HL-60 (cell line): ENCODE data around the gene KIAA0930.

Source experiments
- CTCF ChIP-seq: IDR thresholded peaks from one replicate; pipeline ENCODE4 v1.5.1; 2011; ENCODE audit warnings: low read length, control low read depth, inconsistent platforms; ENCODE audit not compliant: insufficient read depth
- GABPA ChIP-seq: IDR thresholded peaks from 2 replicates; pipeline ENCODE4 v1.6.1; 2012; ENCODE audit warnings: low read depth
- POLR2AphosphoS5 ChIP-seq: IDR thresholded peaks from 2 replicates; pipeline ENCODE4 v1.6.1; 2012; ENCODE audit warnings: low read depth
- REST ChIP-seq: IDR thresholded peaks from 2 replicates; pipeline ENCODE4 v1.6.1; 2012; ENCODE audit warnings: low read depth; ENCODE audit not compliant: insufficient replicate concordance

GRCh38 chr22:45227645-45228400 lies 12.9 kb downstream of the KIAA0930 start:
- TF ChIP-seq CTCF (no peak), REST (no peak), GABPA (no peak), POLR2AphosphoS5 (no peak)
